Lower lobe of right lung (tissue), 2 donors: ENCODE data around the gene SLC30A7. TPM values are rescaled to one million over a fixed set of nuclear protein-coding genes. Genes with fewer than 3 reads are reported as not detected.

ENCODE experiments used
- ATAC-seq, 2 donors: fragments of 200-7000 bp; cut with Tn5 transposase; one replicate each; pipeline ENCODE4 v1.9.1; 2020 to 2022; ENCODE audit warnings: mild to moderate bottlenecking in 2 of 2, moderate library complexity in 2 of 2
- DNase-seq: peaks from one replicate; pipeline ENCODE4 v3.0.0-alpha.2; 2020
- H3K27ac ChIP-seq: fragments of 200-600 bp; one replicate; pipeline ENCODE4 v1.8.0; 2022
- H3K27me3 ChIP-seq: fragments of 200-600 bp; one replicate; pipeline ENCODE4 v1.8.0; 2022; ENCODE audit warnings: low read depth
- H3K36me3 ChIP-seq: fragments of 200-600 bp; one replicate; pipeline ENCODE4 v1.8.0; 2022; ENCODE audit warnings: mild to moderate bottlenecking
- H3K4me1 ChIP-seq: fragments of 200-600 bp; one replicate; pipeline ENCODE4 v1.8.0; 2022
- H3K4me3 ChIP-seq: fragments of 200-600 bp; one replicate; pipeline ENCODE4 v1.8.0; 2022; ENCODE audit warnings: mild to moderate bottlenecking
- H3K9me3 ChIP-seq: fragments of 200-600 bp; one replicate; pipeline ENCODE4 v1.8.0; 2022
- intact Hi-C: fragments of 100-400 bp; cut with DNase I; formaldehyde crosslinking; loops from one replicate; pipeline ENCODE4 v1.11.0; 2022
- total RNA-seq: library from RNA; stranded (reverse); fragmentation: NEBNext Ultra II Directional; extraction: Animal tissue kit (Norgen Biotek cat#: 25700); gene quantifications from one replicate; pipeline ENCODE4 v1.2.1, GENCODE V29; 2021
- TF ChIP-seq, protein P1 (sequence below): fragments of 200-600 bp; IDR thresholded peaks from one replicate; pipeline ENCODE4 v1.8.0; 2022; ENCODE audit warnings: antibody characterized with exemption, mild to moderate bottlenecking
- donor health status: DM: no; HTN: yes; CAD: no; lungs with severe emphysema.

SLC30A7 gene
- total RNA-seq, 1 donor from 2014 or later: 35.6 TPM

DNA sequence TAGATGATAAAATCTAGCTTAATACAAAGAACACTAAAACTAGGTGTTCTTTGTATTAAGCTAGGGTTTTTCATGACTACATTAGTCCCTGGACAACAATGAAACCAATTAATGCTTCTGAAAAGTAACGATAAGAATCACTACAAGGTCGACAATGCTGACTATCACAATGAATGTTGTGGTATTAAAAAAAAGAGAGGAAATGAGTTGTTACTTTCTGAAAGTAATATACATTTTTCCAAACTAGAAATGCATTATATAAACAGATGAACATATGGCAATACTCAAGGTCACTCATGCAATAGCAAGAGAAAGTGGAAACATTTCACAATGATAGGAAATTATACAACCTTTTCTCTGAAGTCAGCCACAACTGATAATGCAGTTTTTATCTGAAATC, 110.7 kb downstream of the SLC30A7 start:
- no peaks in the 10 kb centered on the region for H3K27me3 ChIP-seq
- TF ChIP-seq, protein P1, sequence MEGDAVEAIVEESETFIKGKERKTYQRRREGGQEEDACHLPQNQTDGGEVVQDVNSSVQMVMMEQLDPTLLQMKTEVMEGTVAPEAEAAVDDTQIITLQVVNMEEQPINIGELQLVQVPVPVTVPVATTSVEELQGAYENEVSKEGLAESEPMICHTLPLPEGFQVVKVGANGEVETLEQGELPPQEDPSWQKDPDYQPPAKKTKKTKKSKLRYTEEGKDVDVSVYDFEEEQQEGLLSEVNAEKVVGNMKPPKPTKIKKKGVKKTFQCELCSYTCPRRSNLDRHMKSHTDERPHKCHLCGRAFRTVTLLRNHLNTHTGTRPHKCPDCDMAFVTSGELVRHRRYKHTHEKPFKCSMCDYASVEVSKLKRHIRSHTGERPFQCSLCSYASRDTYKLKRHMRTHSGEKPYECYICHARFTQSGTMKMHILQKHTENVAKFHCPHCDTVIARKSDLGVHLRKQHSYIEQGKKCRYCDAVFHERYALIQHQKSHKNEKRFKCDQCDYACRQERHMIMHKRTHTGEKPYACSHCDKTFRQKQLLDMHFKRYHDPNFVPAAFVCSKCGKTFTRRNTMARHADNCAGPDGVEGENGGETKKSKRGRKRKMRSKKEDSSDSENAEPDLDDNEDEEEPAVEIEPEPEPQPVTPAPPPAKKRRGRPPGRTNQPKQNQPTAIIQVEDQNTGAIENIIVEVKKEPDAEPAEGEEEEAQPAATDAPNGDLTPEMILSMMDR: no peak
- H3K9me3 ChIP-seq: no peaks in the 10 kb centered on the region
- no peak overlapping the region for H3K4me3 ChIP-seq
- ATAC-seq (no peak), DNase-seq (no peak)
- no peak overlapping the region for H3K27ac ChIP-seq
- no peaks in the 10 kb centered on the region for H3K36me3 ChIP-seq
- H3K4me1 ChIP-seq: peaks cover 33% of the 10 kb centered on the region
- intact Hi-C loops: no loop called here

DNA sequence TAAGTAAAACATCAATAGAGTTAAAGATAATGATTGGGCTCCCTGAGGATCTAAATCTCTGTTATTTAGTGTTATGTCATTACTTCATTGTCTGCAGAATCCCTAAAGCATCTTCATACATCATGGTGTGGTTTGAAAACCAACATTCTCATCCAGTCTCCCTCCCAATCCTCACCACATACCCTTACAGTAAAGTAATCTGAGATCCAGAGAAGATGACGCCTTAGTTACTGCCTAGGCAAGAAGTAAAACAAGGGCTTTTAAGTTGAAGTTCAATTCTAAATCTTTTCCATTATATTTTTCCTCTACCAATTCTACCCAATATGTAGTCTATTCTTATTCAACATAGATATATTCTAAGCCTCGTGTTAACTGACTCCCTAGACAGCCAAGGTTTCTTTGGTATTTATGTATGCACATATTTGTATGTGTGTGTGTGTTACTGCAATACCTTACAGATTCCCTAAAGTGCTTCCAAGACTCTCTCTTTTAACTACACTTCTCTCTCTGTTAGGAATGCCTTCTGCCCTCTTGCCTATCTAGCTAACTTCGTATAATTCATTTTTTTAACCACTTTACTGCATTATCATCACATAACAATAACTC, 112.4 kb downstream of the SLC30A7 start:
- H3K27me3 ChIP-seq: no peaks in the 10 kb centered on the region
- H3K36me3 ChIP-seq: peaks cover 2% of the 10 kb centered on the region
- TF ChIP-seq, protein P1: no peak
- ATAC-seq (no peak), DNase-seq (no peak)
- H3K4me1 ChIP-seq: peaks cover 19% of the 10 kb centered on the region
- no peaks in the 10 kb centered on the region for H3K9me3 ChIP-seq
- intact Hi-C loops: no loop called here
- no peak overlapping the region for H3K4me3 ChIP-seq
- no peak overlapping the region for H3K27ac ChIP-seq

DNA sequence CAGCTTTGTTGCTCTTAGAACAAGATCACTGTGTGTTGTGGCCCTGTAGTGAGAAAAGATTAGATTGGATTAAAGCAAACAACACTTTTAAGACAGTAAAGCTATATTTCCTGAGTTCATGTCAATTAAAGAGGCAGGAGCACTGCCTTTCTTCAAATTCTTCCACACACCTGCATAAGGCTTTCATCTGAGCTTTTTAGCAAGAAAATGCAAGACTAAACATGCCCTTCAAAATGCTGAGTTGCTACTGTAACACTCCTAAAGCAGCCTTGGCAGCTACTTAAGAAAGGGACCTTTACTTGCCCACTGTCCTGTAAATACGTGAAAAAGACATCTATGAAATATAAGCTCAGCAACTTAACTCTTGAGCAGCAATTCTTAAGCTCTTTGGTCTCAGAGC, 117.9 kb downstream of the SLC30A7 start:
- TF ChIP-seq, protein P1: no peak
- Histone ChIP-seq H3K27ac (no peak overlapping the region), H3K27me3 (no peaks in the 10 kb centered on the region), H3K36me3 (peaks cover 8% of the 10 kb centered on the region), H3K4me1 (no peaks in the 10 kb centered on the region), H3K9me3 (no peaks in the 10 kb centered on the region), H3K4me3 (no peak overlapping the region)
- ATAC-seq (no peak), DNase-seq (no peak)
- intact Hi-C loops: no loop called here

DNA sequence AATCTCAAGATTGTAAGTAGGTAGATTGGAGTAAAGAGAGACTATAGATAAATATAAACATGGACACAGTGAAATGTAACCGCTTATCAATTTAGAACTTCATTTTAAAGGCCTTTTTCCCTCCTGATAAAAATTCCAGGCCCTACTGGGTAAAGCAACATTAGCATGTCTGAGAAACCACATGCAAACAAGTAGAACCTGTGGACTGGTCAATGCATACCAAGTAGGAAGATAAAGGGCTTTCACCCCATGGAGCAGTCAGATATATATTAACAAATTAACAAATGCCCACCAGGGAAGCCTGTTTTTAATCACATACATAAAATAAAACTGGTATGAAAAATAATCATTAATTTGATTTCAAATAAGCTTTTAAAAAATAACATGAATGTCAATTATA, 121.6 kb downstream of the SLC30A7 start:
- no peak overlapping the region for H3K27ac ChIP-seq
- ATAC-seq: no peak
- H3K9me3 ChIP-seq: no peaks in the 10 kb centered on the region
- H3K4me1 ChIP-seq: peaks cover 4% of the 10 kb centered on the region
- H3K27me3 ChIP-seq: no peaks in the 10 kb centered on the region
- peaks cover 8% of the 10 kb centered on the region for H3K36me3 ChIP-seq
- no peak overlapping the region for H3K4me3 ChIP-seq
- TF ChIP-seq, protein P1: no peak
- no peak for DNase-seq
- intact Hi-C loops: no loop called here

DNA sequence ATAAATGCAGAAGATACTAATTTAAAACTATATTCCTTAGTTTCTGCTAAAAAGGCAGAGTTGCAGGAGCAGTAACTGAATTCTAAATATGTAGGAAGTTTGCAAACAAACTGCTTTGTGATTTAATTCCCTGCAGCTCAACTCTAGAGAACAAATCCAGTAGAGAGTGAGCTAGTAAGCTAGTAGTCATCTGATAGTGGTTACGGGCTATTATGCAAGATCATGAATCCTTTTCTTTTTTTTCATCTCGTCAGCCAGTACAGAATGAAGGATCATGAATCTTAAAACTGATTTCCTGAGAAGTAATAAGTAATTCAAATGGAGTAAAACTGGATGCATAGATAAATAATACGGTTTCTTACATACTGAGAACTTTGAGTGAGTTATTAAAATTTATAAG, 126.4 kb downstream of the SLC30A7 start:
- DNase-seq: no peak
- Histone ChIP-seq H3K36me3 (no peaks in the 10 kb centered on the region), H3K4me1 (peaks cover 20% of the 10 kb centered on the region), H3K27me3 (no peaks in the 10 kb centered on the region), H3K27ac (no peak overlapping the region), H3K9me3 (no peaks in the 10 kb centered on the region), H3K4me3 (no peak overlapping the region)
- TF ChIP-seq, protein P1: no peak
- ATAC-seq: no peak
- intact Hi-C loops: no loop called here
